H1 (cell line): ENCODE results near the gene STX4. TPM values are rescaled to one million over a fixed set of nuclear protein-coding genes. Genes with fewer than 3 reads are reported as not detected.
A peak's percentile ranks its signal among the peaks of the same experiment; 100 is the strongest.

Source experiments
- E2F6 ChIP-seq: IDR thresholded peaks from 2 replicates; pipeline ENCODE4 v1.6.1; 2012; ENCODE audit warnings: inconsistent platforms
- SP1 ChIP-seq: IDR thresholded peaks from 2 replicates; pipeline ENCODE4 v1.6.1; 2011; ENCODE audit warnings: low read depth, low read length
- polyA plus RNA-seq, 7 experiments: library from polyadenylated mRNA; depleted of rRNA in 3 of 7; stranded (reverse) in 5 of 7; unstranded in 2 of 7; fragments of >200 nt in 5 of 7; fragments of 200-250 nt in 2 of 7; gene quantifications; 1 replicate in 5 of 7; 2 replicates in 1 of 7; 4 replicates in 1 of 7; pipeline versions ENCODE4 v1.2.1 to v1.2.3, GENCODE V29; 2011 to 2013; ENCODE audit warnings: missing spikeins in 2 of 7, mixed read lengths in 2 of 7
- total RNA-seq: library from RNA; stranded (reverse); fragmentation: NEBNext Ultra II Directional; extraction: Animal tissue kit (Norgen Biotek cat#: 25700); gene quantifications from 2 replicates; pipeline ENCODE4 v1.2.1, GENCODE V29; 2021

STX4 gene
- total and polyA plus RNA-seq, 2 of the 8 experiments (the other 6 are each of a cell fraction or from before 2014, with no cell fraction given): 25.8 to 32.3 TPM

DNA sequence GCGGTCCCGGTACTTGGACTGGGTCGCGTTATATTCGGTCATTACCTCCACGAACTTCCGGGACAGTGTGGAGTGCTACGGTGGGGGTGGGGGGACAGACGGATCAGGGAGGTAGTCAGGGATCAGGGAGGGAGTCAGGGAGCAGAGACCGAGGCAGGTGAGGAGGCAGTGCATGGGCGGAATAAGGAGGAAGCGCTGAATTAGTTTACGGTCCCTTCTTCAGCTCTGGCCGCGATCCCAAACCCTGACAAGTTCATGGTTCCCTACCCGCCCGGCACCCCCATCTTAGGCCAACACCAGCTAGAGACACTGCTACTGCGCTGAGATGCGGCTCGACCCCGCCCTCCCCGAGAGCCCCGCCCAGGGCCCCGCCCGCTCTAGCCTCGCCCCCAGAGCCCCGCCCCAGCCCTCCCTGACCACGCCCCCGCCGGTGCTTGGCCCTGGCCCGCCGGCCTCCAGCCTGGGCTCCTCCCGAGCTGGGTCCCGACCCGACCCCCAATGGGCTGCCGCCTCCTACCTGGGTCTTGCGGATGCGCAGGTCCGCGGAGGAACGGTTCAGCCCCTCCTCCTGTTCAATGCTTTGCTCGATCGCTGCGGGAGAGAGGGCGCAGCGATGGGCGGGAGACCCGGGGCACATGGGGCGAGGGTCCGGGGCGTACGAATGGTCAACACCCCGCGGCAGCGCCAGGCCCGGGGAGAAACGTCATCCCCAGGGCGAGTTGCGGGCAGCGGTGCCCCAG is 36.2 kb upstream of the STX4 start (continued):
- peak; percentile 75 for TF ChIP-seq E2F6
- TF ChIP-seq SP1: no peak
- TF ChIP-seq, all 59 proteins: peak for 9
